Liver (tissue), 9 donors: ENCODE data around the gene ARHGAP6. TPM values are rescaled to one million over a fixed set of nuclear protein-coding genes. Genes with fewer than 3 reads are reported as not detected.

Source experiments
- DNase-seq: peaks from one replicate; pipeline ENCODE4 v3.0.0-alpha.2; 2017; ENCODE audit warnings: low spot score
- H3K27ac ChIP-seq, 2 donors: one replicate each; pipeline ENCODE4 v1.7.0; 2013; ENCODE audit warnings: inconsistent platforms in 2 of 2, low read length in 2 of 2, control low read depth in 1 of 2, low read depth in 1 of 2, mild to moderate bottlenecking in 1 of 2
- H3K27me3 ChIP-seq, 4 donors: one replicate each; pipeline versions ENCODE4 v1.6.1 to v1.7.0; 2013; ENCODE audit warnings: low read length in 3 of 4, inconsistent platforms in 1 of 4, mild to moderate bottlenecking in 1 of 4, moderate library complexity in 1 of 4; ENCODE audit not compliant: control insufficient read depth in 4 of 4, insufficient read depth in 4 of 4
- H3K36me3 ChIP-seq, 4 donors: one replicate each; pipeline versions ENCODE4 v1.6.1 to v1.7.0; 2013; ENCODE audit warnings: low read length in 3 of 4, mild to moderate bottlenecking in 3 of 4, low read depth in 1 of 4, moderate library complexity in 1 of 4; ENCODE audit not compliant: control insufficient read depth in 4 of 4, insufficient read depth in 3 of 4
- H3K4me1 ChIP-seq, 4 donors: one replicate each; pipeline versions ENCODE4 v1.6.1 to v1.7.0; 2013; ENCODE audit warnings: low read length in 3 of 4, mild to moderate bottlenecking in 3 of 4, moderate library complexity in 1 of 4; ENCODE audit not compliant: control insufficient read depth in 4 of 4, insufficient read depth in 4 of 4
- H3K4me3 ChIP-seq, 3 donors: one replicate each; pipeline versions ENCODE4 v1.6.1 to v1.7.0; 2013; ENCODE audit warnings: low read length in 3 of 3, control low read depth in 1 of 3, low read depth in 1 of 3, mild to moderate bottlenecking in 1 of 3
- H3K9ac ChIP-seq, 2 donors: one replicate each; pipeline ENCODE4 v1.7.0; 2013; ENCODE audit warnings: low read length in 2 of 2, mild to moderate bottlenecking in 2 of 2, moderate library complexity in 2 of 2, control low read depth in 1 of 2, low read depth in 1 of 2
- H3K9me3 ChIP-seq, 4 donors: one replicate each; pipeline versions ENCODE4 v1.6.1 to v1.7.0; 2013; ENCODE audit warnings: low read length in 3 of 4; ENCODE audit not compliant: control insufficient read depth in 4 of 4
- EGR1 ChIP-seq, 2 donors: IDR thresholded peaks; 2 replicates each; pipeline ENCODE4 v1.6.1; 2016 to 2018; ENCODE audit warnings: antibody characterized with exemption in 2 of 2, low read depth in 2 of 2
- FOXA1 ChIP-seq: IDR thresholded peaks from 2 replicates; pipeline ENCODE4 v1.6.1; 2016; ENCODE audit warnings: antibody characterized with exemption
- FOXA2 ChIP-seq: IDR thresholded peaks from 2 replicates; pipeline ENCODE4 v1.6.1; 2016; ENCODE audit warnings: antibody characterized with exemption
- GABPA ChIP-seq, 2 donors: IDR thresholded peaks in 1 of 2; conservative IDR thresholded peaks in 1 of 2; 2 replicates each; pipeline ENCODE4 v1.6.1; 2016; ENCODE audit warnings: antibody characterized with exemption in 2 of 2, mild to moderate bottlenecking in 1 of 2, moderate library complexity in 1 of 2
- HNF4A ChIP-seq, 2 donors: conservative IDR thresholded peaks; 2 replicates each; pipeline ENCODE4 v1.6.1; 2016; ENCODE audit warnings: antibody characterized with exemption in 2 of 2, mild to moderate bottlenecking in 2 of 2
- HNF4G ChIP-seq: IDR thresholded peaks from 2 replicates; pipeline ENCODE4 v1.6.1; 2016; ENCODE audit warnings: antibody characterized with exemption
- JUND ChIP-seq, 2 donors: IDR thresholded peaks; 2 replicates each; pipeline ENCODE4 v1.6.1; 2016; ENCODE audit warnings: antibody characterized with exemption in 2 of 2
- NR2F2 ChIP-seq: IDR thresholded peaks from 2 replicates; pipeline ENCODE4 v1.6.1; 2016; ENCODE audit warnings: antibody characterized with exemption
- RXRA ChIP-seq, 2 donors: IDR thresholded peaks; 2 replicates each; pipeline ENCODE4 v1.6.1; 2017 to 2018; ENCODE audit warnings: antibody characterized with exemption in 2 of 2, mild to moderate bottlenecking in 1 of 2
- SP1 ChIP-seq: IDR thresholded peaks from 2 replicates; pipeline ENCODE4 v1.6.1; 2018; ENCODE audit warnings: antibody characterized with exemption, mild to moderate bottlenecking
- TAF1 ChIP-seq: conservative IDR thresholded peaks from 2 replicates; pipeline ENCODE4 v1.6.1; 2016; ENCODE audit warnings: antibody characterized with exemption, mild to moderate bottlenecking
- YY1 ChIP-seq: IDR thresholded peaks from 2 replicates; pipeline ENCODE4 v1.6.1; 2016; ENCODE audit warnings: antibody characterized with exemption, mild to moderate bottlenecking
- WGBS: extraction: QIAGEN DNeasy Blood & Tissue Kit; methylation state at CpG from one replicate; pipeline ENCODE4 v1.1.7; 2013; 5-methylcytosine and 5-hydroxymethylcytosine counted together
- polyA plus RNA-seq, 2 donors: library from polyadenylated mRNA; stranded (reverse) in 1 of 2; unstranded in 1 of 2; fragments of 200-250 nt in 1 of 2; fragments of >200 nt in 1 of 2; fragmentation: Nextera tagmentation in 1 of 2; extraction: Ambion mirVana in 1 of 2; gene quantifications; one replicate each; pipeline versions ENCODE4 v1.2.1 to v1.2.3, GENCODE V29; 2013 to 2015
- total RNA-seq, 2 donors: library from RNA; depleted of rRNA; stranded (reverse); fragments of >200 nt; gene quantifications; one replicate each; pipeline ENCODE4 v1.2.3, GENCODE V29; 2014
- TF ChIP-seq, protein P1 (sequence below): IDR thresholded peaks from 2 replicates; pipeline ENCODE4 v1.6.1; 2016; ENCODE audit warnings: antibody characterized with exemption
- TF ChIP-seq, protein P2 (sequence below): IDR thresholded peaks from 2 replicates; pipeline ENCODE4 v1.6.1; 2016; ENCODE audit warnings: antibody characterized with exemption
- TF ChIP-seq, protein P3 (sequence below): fragments of 150-350 bp; IDR thresholded peaks from 2 replicates; pipeline ENCODE4 v1.5.1; 2017; ENCODE audit warnings: improper control_type of control experiment, low read depth, low read length; ENCODE audit not compliant: missing input control
- TF ChIP-seq, protein P4 (sequence below): IDR thresholded peaks from 2 replicates; pipeline ENCODE4 v1.6.1; 2016; ENCODE audit warnings: antibody characterized with exemption, mild to moderate bottlenecking
- TF ChIP-seq, protein P5 (sequence below): IDR thresholded peaks from 2 replicates; pipeline ENCODE4 v1.6.1; 2016; ENCODE audit warnings: antibody characterized with exemption
- donor health status: healthy.
- donor health status: healthy.
- donor health status: healthy.
- donor health status: healthy.
- donor health status: healthy.

Gene ARHGAP6
- total and polyA plus RNA-seq, 4 donors = 0.10 to 2.2 (median 0.65) TPM

DNA sequence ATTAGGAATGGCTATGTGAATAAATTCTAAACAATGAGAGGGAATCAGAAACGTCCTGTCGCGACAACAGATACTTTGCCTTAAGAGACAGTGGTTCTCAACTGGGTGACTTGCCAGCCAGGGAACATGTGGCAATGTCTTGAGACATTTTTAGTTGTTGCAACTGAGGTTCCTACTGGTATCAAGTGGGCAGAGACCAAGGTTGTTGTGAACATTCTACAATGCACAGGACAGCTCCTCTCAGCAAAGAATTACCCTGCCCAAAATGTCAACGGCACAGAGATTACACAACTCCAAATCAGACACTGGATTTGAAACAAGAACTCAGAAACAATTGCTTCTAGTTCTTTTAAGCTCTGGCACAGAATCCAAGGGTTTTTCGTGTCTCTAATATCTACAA, 128.6 kb downstream of the ARHGAP6 start:
- H3K27me3 ChIP-seq = peaks cover 0 to 4% (median 0%) of the 10 kb centered on the region in 4 donors
- H3K9me3 ChIP-seq = no peaks in the 10 kb centered on the region
- no peak overlapping the region for H3K4me3 ChIP-seq
- TF ChIP-seq FOXA1 = no peak
- no peak for TF ChIP-seq RXRA (IDR thresholded peaks at IDR 0.05)
- TF ChIP-seq SP1 = no peak
- TF ChIP-seq, protein P1, sequence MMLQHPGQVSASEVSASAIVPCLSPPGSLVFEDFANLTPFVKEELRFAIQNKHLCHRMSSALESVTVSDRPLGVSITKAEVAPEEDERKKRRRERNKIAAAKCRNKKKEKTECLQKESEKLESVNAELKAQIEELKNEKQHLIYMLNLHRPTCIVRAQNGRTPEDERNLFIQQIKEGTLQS = no peak
- TF ChIP-seq JUND (IDR thresholded peaks at IDR 0.05) = no peak
- TF ChIP-seq, protein P2, sequence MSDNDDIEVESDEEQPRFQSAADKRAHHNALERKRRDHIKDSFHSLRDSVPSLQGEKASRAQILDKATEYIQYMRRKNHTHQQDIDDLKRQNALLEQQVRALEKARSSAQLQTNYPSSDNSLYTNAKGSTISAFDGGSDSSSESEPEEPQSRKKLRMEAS = no peak
- TF ChIP-seq TAF1 = no peak
- TF ChIP-seq GABPA (IDR thresholded peaks at IDR 0.05 in 1 of 2, conservative IDR thresholded peaks at IDR 0.05 in 1 of 2) = no peak
- TF ChIP-seq NR2F2 = no peak
- TF ChIP-seq, protein P3, sequence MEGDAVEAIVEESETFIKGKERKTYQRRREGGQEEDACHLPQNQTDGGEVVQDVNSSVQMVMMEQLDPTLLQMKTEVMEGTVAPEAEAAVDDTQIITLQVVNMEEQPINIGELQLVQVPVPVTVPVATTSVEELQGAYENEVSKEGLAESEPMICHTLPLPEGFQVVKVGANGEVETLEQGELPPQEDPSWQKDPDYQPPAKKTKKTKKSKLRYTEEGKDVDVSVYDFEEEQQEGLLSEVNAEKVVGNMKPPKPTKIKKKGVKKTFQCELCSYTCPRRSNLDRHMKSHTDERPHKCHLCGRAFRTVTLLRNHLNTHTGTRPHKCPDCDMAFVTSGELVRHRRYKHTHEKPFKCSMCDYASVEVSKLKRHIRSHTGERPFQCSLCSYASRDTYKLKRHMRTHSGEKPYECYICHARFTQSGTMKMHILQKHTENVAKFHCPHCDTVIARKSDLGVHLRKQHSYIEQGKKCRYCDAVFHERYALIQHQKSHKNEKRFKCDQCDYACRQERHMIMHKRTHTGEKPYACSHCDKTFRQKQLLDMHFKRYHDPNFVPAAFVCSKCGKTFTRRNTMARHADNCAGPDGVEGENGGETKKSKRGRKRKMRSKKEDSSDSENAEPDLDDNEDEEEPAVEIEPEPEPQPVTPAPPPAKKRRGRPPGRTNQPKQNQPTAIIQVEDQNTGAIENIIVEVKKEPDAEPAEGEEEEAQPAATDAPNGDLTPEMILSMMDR = no peak
- TF ChIP-seq EGR1 (IDR thresholded peaks at IDR 0.05; ENCODE audit: low read depth in 2 of 2) = no peak
- TF ChIP-seq HNF4G = no peak
- TF ChIP-seq, protein P4, sequence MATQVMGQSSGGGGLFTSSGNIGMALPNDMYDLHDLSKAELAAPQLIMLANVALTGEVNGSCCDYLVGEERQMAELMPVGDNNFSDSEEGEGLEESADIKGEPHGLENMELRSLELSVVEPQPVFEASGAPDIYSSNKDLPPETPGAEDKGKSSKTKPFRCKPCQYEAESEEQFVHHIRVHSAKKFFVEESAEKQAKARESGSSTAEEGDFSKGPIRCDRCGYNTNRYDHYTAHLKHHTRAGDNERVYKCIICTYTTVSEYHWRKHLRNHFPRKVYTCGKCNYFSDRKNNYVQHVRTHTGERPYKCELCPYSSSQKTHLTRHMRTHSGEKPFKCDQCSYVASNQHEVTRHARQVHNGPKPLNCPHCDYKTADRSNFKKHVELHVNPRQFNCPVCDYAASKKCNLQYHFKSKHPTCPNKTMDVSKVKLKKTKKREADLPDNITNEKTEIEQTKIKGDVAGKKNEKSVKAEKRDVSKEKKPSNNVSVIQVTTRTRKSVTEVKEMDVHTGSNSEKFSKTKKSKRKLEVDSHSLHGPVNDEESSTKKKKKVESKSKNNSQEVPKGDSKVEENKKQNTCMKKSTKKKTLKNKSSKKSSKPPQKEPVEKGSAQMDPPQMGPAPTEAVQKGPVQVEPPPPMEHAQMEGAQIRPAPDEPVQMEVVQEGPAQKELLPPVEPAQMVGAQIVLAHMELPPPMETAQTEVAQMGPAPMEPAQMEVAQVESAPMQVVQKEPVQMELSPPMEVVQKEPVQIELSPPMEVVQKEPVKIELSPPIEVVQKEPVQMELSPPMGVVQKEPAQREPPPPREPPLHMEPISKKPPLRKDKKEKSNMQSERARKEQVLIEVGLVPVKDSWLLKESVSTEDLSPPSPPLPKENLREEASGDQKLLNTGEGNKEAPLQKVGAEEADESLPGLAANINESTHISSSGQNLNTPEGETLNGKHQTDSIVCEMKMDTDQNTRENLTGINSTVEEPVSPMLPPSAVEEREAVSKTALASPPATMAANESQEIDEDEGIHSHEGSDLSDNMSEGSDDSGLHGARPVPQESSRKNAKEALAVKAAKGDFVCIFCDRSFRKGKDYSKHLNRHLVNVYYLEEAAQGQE = no peak
- no peak for TF ChIP-seq FOXA2
- no peak for TF ChIP-seq YY1
- TF ChIP-seq, protein P5, sequence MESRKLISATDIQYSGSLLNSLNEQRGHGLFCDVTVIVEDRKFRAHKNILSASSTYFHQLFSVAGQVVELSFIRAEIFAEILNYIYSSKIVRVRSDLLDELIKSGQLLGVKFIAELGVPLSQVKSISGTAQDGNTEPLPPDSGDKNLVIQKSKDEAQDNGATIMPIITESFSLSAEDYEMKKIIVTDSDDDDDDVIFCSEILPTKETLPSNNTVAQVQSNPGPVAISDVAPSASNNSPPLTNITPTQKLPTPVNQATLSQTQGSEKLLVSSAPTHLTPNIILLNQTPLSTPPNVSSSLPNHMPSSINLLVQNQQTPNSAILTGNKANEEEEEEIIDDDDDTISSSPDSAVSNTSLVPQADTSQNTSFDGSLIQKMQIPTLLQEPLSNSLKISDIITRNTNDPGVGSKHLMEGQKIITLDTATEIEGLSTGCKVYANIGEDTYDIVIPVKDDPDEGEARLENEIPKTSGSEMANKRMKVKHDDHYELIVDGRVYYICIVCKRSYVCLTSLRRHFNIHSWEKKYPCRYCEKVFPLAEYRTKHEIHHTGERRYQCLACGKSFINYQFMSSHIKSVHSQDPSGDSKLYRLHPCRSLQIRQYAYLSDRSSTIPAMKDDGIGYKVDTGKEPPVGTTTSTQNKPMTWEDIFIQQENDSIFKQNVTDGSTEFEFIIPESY = no peak
- no peak for TF ChIP-seq HNF4A (conservative IDR thresholded peaks at IDR 0.05)
- H3K4me1 ChIP-seq = no peaks in the 10 kb centered on the region
- no peaks in the 10 kb centered on the region for H3K36me3 ChIP-seq
- DNase-seq = no peak
- 61% methylated on average over 5 of the region's 5 CpGs for WGBS
- H3K9ac ChIP-seq = no peak overlapping the region
- H3K27ac ChIP-seq = no peak overlapping the region
